ENCODE results near the gene PACS1. TPM values are rescaled to one million over a fixed set of nuclear protein-coding genes. Genes with fewer than 3 reads are reported as not detected.

Gene PACS1
- total and polyA plus RNA-seq, 9 donors = 22.4 to 92.9 (median 73.9) TPM

DNA sequence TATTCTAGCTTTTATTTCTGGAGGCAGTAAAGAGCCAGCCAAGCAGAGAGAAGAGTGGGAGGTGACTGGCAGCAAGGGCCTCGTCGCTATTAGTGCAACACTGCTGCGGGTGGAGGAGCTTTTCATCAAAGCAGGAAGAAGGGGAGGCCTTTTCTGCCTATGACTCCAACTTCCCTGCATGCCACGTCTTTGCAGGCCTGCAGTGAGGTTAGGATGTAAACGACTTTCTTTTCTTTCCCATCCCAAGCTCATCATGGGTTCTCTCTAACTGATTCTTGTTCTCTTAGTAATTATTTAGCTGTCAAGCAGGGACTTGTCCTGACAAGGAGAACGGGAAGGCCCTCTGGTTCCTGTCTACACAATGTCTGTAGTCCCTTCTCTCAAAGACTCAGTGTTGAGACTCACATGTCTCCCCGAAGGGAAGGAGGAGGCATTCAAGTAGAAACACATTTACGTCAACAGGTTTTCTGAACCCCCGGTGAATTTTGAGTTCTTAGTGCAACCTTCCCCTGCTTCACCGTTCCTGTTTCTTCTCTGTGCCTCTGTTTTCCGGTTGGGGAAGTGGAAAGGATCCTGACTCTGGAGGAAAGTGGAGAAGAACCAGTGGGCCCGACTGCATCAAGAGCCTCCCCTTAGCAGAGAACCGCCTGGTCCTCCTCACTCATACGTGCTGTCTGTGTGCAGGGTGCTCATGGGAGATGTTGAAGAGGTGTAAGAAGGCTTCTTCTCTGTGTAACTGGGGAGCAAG lies 56.9 kb downstream of the PACS1 start:
- H3K36me3 ChIP-seq = no peaks in the 10 kb centered on the region
- peak; percentile 18 to 58 (median 39) for DNase-seq
- H3K4me3 ChIP-seq = no peak overlapping the region
- 35 to 36% (median 36%) methylated on average over 14 of the region's 14 CpGs for WGBS, 3 donors
- no peaks in the 10 kb centered on the region for H3K27me3 ChIP-seq
- no peaks in the 10 kb centered on the region for H3K9me3 ChIP-seq
- TF ChIP-seq POLR2A (IDR thresholded peaks at IDR 0.05) (no peak), EP300 (IDR thresholded peaks at IDR 0.05) (no peak)
- TF ChIP-seq, protein P1, sequence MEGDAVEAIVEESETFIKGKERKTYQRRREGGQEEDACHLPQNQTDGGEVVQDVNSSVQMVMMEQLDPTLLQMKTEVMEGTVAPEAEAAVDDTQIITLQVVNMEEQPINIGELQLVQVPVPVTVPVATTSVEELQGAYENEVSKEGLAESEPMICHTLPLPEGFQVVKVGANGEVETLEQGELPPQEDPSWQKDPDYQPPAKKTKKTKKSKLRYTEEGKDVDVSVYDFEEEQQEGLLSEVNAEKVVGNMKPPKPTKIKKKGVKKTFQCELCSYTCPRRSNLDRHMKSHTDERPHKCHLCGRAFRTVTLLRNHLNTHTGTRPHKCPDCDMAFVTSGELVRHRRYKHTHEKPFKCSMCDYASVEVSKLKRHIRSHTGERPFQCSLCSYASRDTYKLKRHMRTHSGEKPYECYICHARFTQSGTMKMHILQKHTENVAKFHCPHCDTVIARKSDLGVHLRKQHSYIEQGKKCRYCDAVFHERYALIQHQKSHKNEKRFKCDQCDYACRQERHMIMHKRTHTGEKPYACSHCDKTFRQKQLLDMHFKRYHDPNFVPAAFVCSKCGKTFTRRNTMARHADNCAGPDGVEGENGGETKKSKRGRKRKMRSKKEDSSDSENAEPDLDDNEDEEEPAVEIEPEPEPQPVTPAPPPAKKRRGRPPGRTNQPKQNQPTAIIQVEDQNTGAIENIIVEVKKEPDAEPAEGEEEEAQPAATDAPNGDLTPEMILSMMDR (IDR thresholded peaks at IDR 0.05) = no peak
- H3K4me1 ChIP-seq (ENCODE audit: insufficient read depth) = peaks cover 10% of the 10 kb centered on the region
- H3K27ac ChIP-seq = peak overlapping the region in 1 of 2 donors; percentile 16
- intact Hi-C loops (cut with DNase I) = no loop called here

DNA sequence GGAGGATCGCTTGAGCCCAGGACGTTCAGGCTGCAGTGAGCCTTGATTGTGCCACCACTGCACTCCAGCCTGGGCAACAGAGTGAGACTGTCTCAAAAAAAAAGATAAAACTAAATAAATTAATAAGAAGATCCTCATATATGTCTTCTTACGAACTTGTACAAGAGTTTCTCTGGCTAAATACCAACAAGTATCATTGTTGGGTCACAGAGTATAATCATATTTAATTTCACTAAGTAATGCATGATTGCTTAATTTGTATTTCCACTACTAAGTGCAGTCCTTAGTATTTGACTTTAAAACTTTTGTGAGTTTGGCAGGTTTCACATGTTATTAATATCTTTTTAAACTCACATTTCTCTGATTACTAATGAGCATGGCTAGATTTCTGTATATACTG lies 60.9 kb downstream of the PACS1 start:
- H3K27me3 ChIP-seq = no peaks in the 10 kb centered on the region
- WGBS, 3 donors = 84 to 91% (median 86%) methylated on average over 3 of the region's 3 CpGs
- H3K9me3 ChIP-seq = no peaks in the 10 kb centered on the region
- no peak overlapping the region for H3K27ac ChIP-seq
- intact Hi-C loops (cut with DNase I) = no loop called here
- no peak for DNase-seq
- no peaks in the 10 kb centered on the region for H3K36me3 ChIP-seq
- peaks cover 8% of the 10 kb centered on the region for H3K4me1 ChIP-seq (ENCODE audit: insufficient read depth)
- H3K4me3 ChIP-seq = no peak overlapping the region
- no peak for TF ChIP-seq EP300 (IDR thresholded peaks at IDR 0.05)
- TF ChIP-seq, protein P1 (IDR thresholded peaks at IDR 0.05) = no peak
- no peak for TF ChIP-seq POLR2A (IDR thresholded peaks at IDR 0.05)

DNA sequence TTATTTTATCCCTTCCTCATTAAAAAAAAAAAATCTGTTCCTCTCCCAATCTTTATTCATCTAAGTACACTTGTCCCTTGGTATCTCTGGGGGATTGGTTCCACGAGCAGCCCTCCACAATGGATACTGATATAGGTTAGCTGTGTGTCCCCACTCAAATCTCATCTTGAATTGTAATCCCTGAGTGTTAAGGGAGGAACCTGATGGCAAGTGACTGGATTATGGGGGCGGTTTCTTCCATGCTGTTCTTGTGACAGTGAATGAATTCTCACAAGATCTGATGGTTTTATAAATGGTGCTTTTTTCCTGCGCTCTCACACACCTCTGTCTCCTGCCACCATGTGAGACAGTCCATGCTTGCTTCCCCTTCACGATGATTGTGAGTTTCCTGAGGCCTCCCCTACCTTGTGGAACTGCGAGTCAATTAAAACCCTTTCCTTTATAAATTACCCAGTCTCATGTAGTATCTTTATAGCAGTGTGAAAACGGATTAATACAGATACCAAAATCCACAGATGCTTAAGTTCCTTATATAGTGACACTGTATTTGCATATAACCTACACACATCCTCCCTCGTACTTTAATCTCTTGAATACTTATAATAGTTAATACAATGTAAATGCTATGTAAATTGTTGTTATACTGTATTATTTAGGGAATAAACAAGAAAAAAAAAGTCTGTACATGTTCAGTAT lies 62.0 kb downstream of the PACS1 start:
- no peak for DNase-seq
- H3K27ac ChIP-seq = no peak overlapping the region
- WGBS, 3 donors = 92 to 94% (median 92%) methylated on average over 7 of the region's 7 CpGs
- no peaks in the 10 kb centered on the region for H3K9me3 ChIP-seq
- intact Hi-C loops (cut with DNase I) = no loop called here
- H3K4me3 ChIP-seq = no peak overlapping the region
- peaks cover 3% of the 10 kb centered on the region for H3K4me1 ChIP-seq (ENCODE audit: insufficient read depth)
- H3K27me3 ChIP-seq = no peaks in the 10 kb centered on the region
- TF ChIP-seq POLR2A (IDR thresholded peaks at IDR 0.05) = no peak
- TF ChIP-seq, protein P1 (IDR thresholded peaks at IDR 0.05) = no peak
- TF ChIP-seq EP300 (IDR thresholded peaks at IDR 0.05) = no peak
- H3K36me3 ChIP-seq = no peaks in the 10 kb centered on the region

DNA sequence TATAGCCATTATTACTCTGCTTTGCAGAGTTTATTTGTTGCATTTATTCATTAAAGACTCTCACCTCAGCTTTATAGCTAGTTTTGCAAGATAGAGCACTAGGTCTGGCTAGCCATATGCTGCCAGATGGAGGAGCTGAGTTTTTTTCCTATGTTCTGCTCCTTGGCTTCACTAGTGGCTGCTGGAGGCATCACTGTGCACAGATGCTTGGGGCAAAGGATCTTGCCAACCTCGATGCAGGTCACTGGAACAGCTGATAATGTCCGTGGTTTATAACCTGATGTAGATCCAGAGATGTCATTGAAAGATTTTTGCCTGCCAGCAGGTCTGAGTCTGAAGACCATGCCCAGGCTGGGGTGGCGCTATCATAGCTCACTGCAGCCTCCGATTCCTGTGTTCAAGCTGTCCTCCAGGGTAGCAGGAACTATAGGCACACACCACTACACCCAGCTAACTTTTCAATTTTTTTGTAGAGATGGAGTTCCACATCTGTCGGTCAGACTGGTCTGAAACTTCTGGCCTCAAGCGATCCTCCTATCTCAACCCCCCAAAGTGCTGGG lies 63.2 kb downstream of the PACS1 start:
- H3K27me3 ChIP-seq = no peaks in the 10 kb centered on the region
- intact Hi-C loops (cut with DNase I) = no loop called here
- no peak overlapping the region for H3K4me3 ChIP-seq
- H3K36me3 ChIP-seq = no peaks in the 10 kb centered on the region
- H3K9me3 ChIP-seq = no peaks in the 10 kb centered on the region
- 75 to 84% (median 77%) methylated on average over 6 of the region's 6 CpGs for WGBS, 3 donors
- H3K27ac ChIP-seq = no peak overlapping the region
- TF ChIP-seq, protein P1 (IDR thresholded peaks at IDR 0.05) = no peak
- TF ChIP-seq POLR2A (IDR thresholded peaks at IDR 0.05) (no peak), EP300 (IDR thresholded peaks at IDR 0.05) (no peak)
- no peaks in the 10 kb centered on the region for H3K4me1 ChIP-seq (ENCODE audit: insufficient read depth)
- no peak for DNase-seq

All from ovary (tissue), 9 donors.